Thoracic aorta endothelial cell (primary cell): ENCODE results near the gene PRSS53. TPM values are rescaled to one million over a fixed set of nuclear protein-coding genes. Genes with fewer than 3 reads are reported as not detected.

Source experiments
- total RNA-seq: library from RNA; depleted of rRNA; stranded (reverse); fragments of >200 nt; gene quantifications from 2 replicates; pipeline ENCODE4 v1.2.3, GENCODE V29; 2012

The PRSS53 gene
- total RNA-seq = 1.1 and 1.5 TPM in 2 replicates

DNA sequence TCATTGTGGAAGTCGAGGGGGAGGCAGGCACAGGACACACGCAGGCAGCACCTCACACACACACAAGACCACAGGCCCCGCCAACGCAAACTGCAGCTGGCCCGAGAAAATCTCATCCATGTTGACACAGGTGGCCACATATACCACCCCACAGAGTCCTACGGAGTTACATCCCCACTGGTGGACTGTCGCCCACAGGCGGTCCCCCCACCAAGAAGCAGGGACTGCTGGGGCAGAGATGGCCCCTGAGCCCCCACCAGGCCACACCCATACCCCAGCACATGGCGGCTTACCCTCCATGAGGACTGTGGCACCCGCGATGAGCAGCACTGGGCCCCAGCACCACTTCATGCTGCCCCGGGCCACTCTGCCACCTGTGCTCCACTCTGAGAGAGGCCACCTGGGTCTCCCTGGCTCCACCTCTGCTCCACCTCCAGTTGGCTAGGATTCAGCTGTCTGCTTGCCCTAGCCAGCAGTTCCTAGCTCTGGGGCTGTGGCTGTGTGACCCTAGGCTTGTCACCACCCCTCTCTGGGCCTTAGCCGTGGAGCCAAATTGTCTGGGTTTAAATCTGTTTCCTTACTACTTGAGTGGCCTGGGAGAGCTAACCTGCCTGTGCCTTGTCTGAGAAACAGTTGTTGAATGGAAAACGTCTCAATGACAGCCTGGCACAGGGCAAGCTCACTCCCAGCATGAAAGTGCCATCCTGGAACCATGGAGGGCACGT lies at the start of gene PRSS53:
Gene PRSS53 (minus strand): TSS at position 485 of the 725 bp plus-strand sequence. CDS start 134 bp downstream, at position 351.

DNA sequence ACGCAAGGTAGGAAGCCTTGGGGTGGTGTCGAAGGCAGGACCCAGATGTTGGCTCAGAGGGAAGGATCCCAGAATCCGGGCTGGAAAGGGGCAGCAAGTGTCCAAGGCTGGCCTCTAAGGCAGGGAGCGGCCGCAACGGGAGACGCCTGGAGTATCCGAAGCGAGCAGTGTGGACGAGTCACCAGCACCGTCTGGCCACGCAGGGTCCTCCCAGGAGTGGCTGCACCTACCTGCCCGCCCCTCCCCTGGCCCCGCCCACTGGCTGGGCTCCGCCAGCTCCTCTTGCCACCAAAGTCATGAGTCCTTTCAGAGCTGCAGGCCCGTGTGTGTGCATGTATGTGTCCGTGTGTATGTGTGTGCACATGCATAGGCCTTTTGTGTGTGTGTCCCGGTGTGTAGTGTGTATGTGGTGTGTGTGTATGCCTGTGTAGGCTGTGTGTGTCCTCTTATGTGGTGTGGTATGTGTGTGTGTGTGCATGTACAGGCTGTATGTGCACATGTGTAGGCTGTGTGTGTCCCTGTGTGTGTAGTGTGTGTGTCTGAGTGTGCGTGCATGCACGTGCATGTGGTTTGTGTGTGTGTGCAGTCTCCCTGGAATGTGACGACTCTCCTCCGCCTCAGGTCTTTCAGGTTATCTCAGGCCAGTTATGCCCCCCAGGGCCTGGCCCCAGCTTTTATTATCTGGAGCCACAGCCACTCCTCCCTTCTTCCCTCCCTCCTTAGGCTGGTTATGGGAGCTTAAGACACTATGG lies 47.0 kb upstream of the PRSS53 start, which contains the start of gene PRSS8:
Gene PRSS8 (minus strand): TSS at position 193 of the 752 bp plus-strand sequence. CDS start 229 bp downstream, outside the sequence.

DNA sequence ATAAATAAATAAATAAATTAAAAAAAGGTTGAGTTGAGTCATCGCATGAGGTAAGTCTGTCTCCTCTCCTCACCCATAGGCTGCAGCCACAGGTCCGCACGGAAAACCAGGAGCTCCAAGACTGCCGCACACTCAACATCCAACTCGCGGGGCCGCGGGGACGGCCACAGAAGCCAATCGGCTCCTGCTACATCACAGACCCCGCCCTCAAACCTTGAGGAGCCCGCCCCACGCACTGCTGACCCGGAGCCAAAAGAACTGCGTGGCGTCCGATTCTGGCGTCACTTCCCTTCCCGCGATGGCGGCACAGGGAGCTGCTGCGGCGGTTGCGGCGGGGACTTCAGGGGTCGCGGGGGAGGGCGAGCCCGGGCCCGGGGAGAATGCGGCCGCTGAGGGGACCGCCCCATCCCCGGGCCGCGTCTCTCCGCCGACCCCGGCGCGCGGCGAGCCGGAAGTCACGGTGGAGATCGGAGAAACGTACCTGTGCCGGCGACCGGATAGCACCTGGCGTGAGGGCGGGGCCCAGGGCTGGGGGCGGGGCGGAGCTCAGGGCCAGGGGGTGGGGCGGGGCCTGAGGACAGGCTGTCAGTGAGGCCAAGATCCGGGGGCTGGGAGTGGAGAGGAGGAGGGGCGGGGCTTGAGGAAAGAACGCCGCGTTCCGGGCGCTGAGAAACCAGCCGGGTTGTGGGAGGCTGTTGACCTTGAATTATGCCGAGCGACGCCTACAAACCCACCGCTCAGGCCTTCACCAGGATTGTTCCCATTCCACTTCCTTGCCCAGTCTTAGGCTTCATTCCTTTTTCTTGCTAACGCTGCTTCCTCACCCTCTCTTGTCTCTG lies 28.9 kb upstream of the PRSS53 start, which contains the start of gene KAT8:
Gene KAT8 (plus strand): TSS at position 281 of the 839 bp plus-strand sequence. CDS start 18 bp downstream, at position 299.

DNA sequence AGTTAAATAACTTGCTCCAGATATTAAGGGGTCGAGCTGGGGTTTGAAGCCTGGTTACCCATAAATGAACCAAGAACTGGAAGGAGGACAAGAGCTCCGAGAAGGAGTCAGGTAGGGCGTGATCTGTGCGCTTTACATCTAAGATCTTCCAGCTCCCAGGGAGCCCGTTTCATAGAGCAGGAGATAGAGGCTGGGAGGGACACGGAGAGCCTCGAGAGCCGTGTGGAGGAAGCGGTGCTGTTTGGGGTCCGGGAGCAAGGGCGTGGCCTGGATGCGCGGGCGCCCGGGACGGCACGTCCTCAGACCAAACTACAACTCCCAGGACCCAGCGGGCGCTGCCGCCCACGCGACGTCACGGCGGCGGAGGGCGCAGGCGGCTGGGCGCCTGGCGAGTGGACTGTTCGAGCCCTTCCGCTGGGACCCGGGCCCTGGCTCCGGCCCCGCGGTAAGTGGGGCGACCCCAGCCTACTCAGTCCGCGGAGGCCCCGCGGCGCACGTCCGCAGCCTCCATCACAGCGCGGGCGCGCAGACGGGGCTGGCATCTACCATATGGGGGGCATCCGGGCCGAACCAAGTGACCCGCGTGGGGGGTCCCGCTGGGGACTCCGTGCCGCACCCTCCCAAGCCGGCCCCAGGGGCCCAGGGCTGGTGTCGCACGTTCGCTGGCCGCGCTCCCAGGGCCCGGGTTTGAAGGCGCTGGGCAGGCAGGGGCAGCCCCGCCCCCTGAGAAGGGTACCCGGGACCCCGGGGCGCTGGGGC lies 19.5 kb upstream of the PRSS53 start, which contains the start of gene BCKDK:
Gene BCKDK (plus strand): TSS at position 352 of the 759 bp plus-strand sequence. CDS start 838 bp downstream, outside the sequence.

DNA sequence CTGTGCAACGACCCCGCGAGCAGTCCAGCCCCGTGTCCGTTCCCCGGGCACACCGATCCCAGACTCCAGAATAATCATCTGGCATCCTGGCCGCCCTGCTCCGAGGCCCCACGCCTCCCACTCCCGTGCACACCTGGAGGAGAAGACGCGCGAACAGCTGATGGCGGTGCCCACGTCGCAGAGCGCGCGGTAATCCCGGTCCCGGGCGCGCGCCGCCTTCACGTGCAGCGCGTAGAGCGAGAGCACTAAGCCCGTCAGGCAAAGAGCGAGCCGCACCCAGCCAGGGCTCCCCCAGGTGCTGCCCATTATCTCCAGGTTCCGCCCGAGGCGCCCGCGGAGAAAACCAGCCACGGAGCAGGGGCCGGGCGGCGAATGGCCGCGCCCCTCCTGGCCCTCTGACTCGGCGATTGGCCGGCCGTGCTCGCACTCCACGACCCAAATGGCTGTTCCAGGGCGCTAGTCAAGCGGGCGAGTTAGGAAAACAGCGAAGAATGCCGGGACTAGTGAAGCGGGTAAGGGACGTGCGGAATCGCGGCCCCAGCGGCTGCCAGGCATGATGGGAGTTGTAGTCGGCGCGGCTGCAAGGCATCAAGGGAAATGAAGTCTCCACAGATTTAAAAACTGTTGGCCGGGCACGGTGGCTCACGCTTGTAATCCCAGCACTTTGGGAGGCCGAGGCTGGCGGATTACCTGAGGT lies 5.8 kb upstream of the PRSS53 start, which contains the start of gene VKORC1:
Gene VKORC1 (minus strand): TSS at position 374 of the 697 bp plus-strand sequence. CDS start 68 bp downstream, at position 306.

DNA sequence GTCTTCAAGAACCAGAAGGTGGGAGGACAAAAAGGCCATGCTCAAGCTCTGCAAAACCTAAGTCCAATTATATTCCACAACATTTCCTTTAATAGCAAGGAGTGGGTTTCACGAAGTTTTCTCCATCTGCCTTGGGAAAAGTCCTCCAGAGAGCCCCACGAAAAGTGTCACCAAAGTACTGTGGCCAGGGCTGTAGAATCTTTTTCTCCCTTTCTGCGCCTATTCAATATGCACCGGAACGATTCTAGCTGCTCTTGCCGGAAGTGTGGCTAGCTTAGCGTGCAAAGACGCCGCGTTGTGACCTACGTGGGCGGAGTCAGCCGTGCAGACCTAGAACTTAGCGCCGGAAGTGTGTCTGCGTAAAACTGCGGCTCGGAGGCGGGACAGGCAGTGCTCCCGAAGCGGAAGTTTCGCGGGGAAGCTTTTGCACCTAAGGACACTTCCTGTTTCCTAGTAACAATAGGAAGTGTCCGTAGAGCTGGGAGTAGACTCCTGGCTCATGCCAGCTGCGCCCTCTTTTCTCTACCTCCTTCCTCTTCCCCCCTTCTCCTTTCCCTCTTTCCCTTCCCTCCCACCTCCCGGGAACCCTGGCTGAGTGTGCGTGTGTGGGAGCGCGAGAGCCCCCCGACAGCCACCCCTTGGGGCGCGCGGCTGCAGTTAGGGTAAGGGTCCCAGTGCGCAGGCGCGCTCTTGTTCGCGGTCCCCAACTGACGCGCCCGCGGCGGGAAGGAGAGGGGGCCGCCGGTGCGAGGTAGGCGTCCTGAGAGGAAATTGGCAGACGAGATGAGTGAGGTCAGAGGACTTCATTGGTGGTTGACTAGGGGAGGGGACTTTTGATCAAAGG lies 14.6 kb downstream of the PRSS53 start, which contains the start of the genes ZNF646 and ZNF668:
Gene ZNF646 (plus strand): TSS at position 453 of the 844 bp plus-strand sequence. CDS start 1,903 bp downstream, outside the sequence.
Gene ZNF668 (minus strand): TSS at position 271 of the 844 bp plus-strand sequence. CDS start 9,781 bp downstream, outside the sequence.

Other genes starting within 250 kb of the PRSS53 start
- gene BCL7C, start 194.9 kb downstream of the PRSS53 start, total RNA-seq = 21.2 and 25.9 TPM in 2 replicates
- 0.13 and 0.14 TPM in 2 replicates for gene CTF1, start 192.3 kb downstream of the PRSS53 start, total RNA-seq
- gene FBXL19, start 165.4 kb downstream of the PRSS53 start, total RNA-seq = 20.6 and 33.5 TPM in 2 replicates
- 13.0 and 16.7 TPM in 2 replicates for gene ORAI3, start 139.9 kb downstream of the PRSS53 start, total RNA-seq
- 7.0 and 7.8 TPM in 2 replicates for gene SETD1A, start 131.2 kb downstream of the PRSS53 start, total RNA-seq
- gene HSD3B7, start 103.7 kb downstream of the PRSS53 start, total RNA-seq = 3.7 and 4.7 TPM in 2 replicates
- gene STX1B, start 78.3 kb downstream of the PRSS53 start, total RNA-seq = 0.27 and 0.36 TPM in 2 replicates
- 22.2 and 26.3 TPM in 2 replicates for gene STX4, start 55.4 kb downstream of the PRSS53 start, total RNA-seq
- 6.6 and 8.9 TPM in 2 replicates for gene ZNF668, start 14.7 kb downstream of the PRSS53 start, total RNA-seq
- 12.2 and 15.3 TPM in 2 replicates for gene ZNF646, start 14.5 kb downstream of the PRSS53 start, total RNA-seq
- 65.3 and 77.1 TPM in 2 replicates for gene VKORC1, start 5.9 kb upstream of the PRSS53 start, total RNA-seq
- 42.0 and 51.4 TPM in 2 replicates for gene BCKDK, start 19.4 kb upstream of the PRSS53 start, total RNA-seq
- 24.1 and 31.4 TPM in 2 replicates for gene KAT8, start 28.7 kb upstream of the PRSS53 start, total RNA-seq
- gene PRSS8, start 46.8 kb upstream of the PRSS53 start, total RNA-seq = not detected in 2 replicates
- gene PRSS36, start 61.1 kb upstream of the PRSS53 start, total RNA-seq = 0.13 and 0.14 TPM in 2 replicates
- 87.8 and 92.3 TPM in 2 replicates for gene FUS, start 91.2 kb upstream of the PRSS53 start, total RNA-seq
- 28.4 and 51.2 TPM in 2 replicates for gene PYCARD, start 113.8 kb upstream of the PRSS53 start, total RNA-seq
- gene TRIM72, start 125.2 kb upstream of the PRSS53 start, total RNA-seq = not detected in 2 replicates
- gene PYDC1, start 128.2 kb upstream of the PRSS53 start, total RNA-seq = not detected in 2 replicates
- gene ITGAM, start 171.0 kb upstream of the PRSS53 start, total RNA-seq = not detected in 2 replicates